Measurements from ENCODE around the gene RASA2.
"Not testable (repeated sequence)": the region's sequence is repeated elsewhere in the genome, so short reads cannot be mapped to it uniquely, and the experiment has no call there.

The RASA2 gene

DNA sequence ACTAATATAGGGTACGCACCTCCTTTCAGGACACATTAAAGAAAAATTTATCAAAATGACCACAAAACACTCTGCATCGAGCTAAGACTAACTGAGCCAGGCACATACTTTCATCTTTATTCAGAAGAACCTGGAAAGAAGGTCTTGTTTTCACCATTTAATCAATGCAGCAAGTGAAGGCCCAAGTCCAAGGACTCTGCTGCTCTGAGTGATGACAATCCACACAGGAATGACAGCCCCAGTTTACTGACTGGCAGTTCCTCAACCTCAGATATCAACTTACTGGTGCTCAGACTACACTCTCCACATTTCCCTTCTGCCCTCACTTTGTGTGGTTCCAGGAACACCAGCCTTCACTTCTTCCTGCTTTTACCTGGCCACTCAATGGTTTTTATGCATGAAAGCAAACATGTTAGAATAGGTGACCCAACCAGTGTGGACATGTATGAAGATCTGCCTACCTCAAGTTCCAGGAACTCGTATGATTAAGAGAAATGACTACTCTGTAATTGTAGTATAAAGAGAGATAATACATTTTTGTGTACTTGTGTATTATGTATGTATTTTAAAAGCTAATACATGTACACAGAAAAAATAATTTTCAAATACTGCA, 29.1 kb upstream of the RASA2 start:
- peak; percentile 8 for DNase-seq

DNA sequence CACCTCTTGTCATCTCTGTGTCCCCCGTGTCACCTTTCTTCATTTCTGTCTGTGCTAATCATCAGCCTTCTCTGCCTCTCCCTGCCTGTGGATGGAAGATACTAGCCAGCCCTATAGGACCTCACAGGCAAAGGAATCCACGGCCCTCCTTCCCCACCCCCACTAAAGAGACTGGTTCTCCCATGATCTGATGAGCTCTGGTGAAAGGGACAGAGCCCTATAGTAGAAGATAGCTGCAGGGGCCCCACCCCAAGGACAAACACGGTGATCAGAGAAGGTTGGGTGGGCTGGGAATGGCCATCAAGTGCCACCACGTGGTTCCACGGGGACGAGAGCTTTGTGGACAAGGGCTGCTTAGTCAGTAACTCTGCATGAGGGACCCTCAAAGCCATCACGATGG, 27.8 kb upstream of the RASA2 start:
- no peak for DNase-seq

DNA sequence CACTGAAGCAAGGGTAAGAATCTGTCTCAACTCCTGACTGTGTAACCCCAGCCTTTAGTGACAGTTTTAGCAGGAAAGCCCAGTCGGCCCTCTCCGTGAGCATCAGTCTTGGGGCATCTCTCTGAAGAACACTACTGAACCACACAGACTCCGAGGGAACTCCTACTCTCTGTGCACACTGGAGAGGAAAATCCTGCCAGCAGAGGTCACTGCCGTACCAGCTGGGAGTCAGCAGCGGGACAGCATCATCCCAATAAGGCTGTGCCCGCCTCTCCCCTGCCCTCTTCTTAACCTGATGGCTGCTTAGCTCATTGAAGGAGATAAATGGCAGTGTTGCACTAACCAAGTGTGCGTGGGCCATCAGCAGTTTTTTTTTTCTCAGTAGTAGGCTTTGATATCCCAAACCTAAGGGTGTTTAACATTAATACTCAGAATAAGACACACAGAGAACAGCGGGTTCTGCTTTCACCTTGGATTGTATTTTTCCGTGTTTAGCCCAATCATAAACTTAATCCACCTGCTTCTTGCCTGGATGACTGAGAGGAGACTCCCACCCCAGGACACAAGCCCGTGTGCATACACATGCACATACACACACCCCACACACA, 26.6 kb upstream of the RASA2 start:
- peak; percentile 91 for DNase-seq

DNA sequence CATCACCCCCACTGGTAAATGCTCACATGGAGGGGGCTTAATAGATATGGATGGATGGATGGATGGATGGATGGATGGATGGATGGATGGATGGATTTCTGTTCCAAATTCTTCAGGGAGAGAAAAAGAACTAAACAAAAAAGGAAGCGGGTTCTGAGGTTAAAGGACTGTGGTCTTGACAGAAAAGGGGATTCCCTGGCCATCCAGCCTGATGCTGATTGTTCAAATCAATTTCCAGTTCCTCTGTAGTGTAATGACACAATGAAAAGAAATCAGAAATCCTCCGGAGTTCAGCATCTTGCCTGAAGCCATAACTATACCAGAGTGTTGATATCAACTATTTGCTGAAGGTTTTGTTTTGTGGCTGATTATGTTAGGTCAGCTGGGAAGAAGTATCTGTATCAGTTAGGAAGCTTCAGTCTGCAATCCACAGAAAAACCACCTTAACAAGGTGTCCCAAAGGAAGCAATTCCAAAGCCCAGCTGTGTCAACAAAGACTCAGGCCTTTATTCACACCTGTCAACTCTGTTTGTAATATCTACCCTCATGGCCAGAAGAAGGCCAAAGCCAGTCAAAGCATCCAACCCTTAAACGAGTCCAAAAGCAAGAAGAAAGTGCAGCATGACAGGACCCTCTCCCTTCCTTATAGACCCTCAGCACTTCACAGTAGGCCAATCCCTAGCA, 24.5 kb upstream of the RASA2 start:
- DNase-seq = no peak

DNA sequence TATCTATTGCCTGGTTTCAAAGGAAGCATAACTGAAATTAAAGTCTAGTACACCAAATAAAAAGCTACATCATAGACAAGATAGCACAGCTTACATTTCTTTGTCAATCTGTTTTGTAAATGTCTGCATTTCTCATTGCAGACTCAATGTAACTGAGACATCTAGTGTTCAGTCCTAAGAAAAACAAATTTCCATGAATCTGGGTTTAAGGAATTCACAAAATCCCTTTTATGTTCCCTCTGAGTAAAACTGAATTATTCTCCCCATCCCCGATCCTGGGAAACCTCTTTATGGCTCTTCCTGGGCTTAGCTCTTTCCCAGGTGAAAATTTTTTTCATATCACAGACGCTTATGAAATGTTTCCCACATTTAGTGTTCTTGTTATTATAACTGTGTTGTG, 21.6 kb upstream of the RASA2 start:
- DNase-seq = no peak

DNA sequence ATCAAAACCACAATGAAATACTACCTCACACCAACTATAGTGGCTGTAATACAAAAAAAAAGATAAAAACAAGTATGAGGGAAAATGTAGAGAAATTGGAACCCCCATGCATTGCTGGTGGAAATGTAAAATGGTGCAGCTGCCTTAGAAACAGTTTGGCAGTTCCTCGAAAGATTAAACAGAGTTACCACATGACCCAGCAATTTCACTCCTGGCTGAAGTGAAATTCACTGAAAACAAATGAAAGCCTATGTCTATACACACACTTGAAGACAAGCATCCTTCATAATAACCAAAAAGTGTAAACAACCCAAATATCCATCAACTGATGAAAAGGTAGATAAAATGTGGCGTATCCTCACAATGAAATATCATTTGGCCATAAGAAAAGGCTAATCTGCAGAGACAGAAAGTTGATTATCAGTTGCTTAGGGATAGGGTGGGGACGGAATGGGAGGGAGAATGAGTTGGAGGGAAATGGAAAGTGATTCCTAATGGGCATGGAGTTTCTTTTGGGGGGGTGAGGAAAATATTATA, 20.1 kb upstream of the RASA2 start:
- peak; percentile 8 for DNase-seq

DNA sequence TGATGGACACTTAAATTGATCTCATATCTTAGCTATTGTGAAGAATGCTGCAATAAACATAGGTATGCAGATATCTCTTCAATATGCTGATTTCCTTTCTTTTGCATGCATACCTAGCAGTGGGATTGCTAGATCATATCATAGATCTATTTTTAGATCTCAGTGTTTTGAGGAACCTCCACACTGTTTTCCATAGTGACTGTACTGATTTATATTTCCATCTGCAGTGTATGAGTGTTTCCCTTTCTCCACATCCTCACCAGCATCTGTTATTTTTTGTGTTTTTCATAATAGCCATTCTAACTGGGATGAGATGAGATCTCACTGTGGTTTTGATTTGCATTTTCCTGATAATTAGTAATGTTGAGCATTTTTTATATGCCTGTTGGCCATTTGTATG, 17.1 kb upstream of the RASA2 start:
- no peak for DNase-seq

DNA sequence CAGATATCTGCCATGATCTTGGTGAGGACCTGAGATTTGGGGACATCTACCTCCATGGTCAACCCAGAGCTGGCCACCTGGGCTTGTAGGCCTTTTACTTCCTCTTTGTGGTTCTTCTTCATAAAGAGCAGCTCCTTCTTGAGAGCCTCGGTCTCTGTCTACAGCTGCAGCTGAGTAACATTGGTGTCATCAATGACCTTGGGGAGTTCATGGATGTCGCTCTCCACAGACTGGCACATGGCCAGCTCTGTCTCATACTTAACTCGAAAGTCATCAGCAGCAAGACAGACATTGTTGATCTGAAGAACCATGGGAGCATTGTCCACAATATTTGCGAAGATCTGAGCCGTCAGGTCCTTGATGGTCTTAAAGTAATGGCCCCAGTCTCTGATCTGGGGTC, 15.7 kb upstream of the RASA2 start:
- no peak for DNase-seq

DNA sequence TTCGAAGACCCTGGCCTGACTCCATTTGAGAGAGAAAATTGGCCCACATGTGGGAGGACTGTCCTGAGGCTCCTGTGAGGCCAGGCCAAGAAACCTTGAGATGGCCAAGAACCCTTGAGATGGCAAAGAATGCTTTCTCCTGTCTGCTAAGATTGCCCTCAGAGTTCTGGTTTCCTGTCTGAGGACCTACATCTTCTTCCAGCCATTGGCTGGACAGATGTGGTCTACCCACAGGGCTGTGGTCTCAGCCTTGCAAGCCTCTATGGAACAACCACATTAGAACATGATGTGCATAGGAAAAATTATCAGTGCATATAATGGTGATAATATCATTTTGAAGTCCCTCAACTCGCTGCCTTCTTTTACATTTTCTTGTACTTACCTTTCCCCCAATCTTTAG, 10.8 kb upstream of the RASA2 start:
- DNase-seq = peak; percentile 53

DNA sequence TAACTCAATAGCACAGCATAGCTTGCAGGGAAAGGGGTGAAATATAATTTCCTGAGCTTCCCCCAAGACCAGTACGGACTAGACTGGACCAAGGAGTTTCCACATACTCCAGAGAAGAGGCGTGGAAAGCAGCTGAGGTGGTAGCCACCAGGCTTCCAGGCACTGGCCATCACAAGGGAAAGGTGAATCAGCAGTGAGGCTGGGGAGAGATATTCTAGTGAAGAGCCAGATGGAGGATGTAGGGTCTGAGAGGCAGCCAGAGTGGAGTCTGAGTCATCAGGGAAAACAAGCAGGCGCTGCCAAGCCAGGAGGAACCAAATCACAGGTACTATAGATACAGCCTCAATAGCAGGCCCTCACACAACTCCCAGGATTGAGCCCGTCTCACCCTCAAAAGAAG, 9.6 kb upstream of the RASA2 start:
- DNase-seq = peak; percentile 5

DNA sequence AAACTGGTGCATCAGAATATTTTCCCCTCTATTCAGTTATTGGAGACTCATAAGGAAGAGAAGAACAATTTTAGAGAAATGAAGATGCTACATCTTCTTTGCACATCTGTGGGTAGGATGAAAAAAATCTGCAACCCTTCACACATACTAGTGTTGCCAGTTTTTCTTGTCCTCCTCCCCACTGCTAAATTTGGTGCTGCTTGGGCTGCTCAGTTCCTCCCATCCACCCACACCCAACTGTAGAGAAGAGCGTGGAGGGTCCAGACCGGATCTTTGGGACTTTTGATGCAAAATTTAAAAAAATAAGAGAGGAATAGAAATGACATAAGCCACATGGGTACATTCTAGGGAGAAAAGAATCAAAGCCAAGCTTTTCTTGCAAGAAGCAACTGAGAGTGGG, 8.7 kb upstream of the RASA2 start:
- no peak for DNase-seq

DNA sequence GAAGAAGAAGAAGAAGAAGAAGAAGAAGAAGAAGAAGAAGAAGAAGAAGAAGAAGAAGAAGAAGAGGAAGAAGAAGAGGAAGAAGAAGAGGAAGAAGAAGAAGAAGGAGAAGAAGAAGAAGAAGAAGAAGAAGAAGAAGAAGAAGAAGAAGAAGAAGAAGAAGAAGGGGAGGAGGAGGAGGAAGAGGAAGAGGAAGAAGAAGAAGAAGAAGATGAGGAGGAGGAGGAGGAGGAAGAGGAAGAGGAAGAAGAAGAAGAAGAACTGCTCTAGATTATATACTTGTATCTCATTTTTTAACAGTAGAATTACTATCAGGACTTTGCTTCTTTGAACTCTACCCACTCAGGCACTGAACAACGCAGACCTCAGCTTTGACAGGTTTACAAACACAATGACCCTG, 8.0 kb upstream of the RASA2 start:
- DNase-seq = not testable (repeated sequence)

DNA sequence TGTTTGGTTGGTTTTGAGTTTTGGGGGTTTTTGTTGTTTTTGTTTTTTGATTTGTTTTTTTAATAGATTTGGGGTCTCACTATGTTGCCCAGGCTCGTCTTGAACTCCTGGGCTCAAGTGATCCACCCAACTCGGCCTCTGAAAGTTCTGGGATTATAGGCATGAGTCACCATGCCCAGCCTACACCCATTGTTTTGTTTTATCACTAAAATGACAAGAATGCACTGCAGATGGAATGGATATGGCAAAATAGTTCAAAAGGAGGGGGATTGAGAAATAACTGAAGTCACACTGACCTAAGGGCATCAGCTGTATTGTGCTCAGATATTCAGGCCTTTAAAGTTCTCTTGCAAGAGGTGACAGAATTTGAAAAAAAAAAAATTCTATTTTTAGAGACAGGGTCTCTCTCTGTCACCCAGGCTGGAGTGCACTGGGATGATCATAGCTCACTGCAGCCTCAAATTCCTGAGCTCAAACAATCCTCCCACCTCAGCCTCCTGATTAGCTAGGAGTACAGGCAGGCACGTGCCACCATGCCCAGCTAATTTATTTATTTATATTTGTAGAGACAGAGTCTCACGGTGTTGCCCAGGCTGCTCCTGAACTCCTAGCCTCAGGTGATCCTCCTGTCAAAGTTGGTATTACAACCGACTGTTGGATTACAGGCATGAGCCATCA, 4.4 kb upstream of the RASA2 start:
- peak; percentile 31 for DNase-seq

DNA sequence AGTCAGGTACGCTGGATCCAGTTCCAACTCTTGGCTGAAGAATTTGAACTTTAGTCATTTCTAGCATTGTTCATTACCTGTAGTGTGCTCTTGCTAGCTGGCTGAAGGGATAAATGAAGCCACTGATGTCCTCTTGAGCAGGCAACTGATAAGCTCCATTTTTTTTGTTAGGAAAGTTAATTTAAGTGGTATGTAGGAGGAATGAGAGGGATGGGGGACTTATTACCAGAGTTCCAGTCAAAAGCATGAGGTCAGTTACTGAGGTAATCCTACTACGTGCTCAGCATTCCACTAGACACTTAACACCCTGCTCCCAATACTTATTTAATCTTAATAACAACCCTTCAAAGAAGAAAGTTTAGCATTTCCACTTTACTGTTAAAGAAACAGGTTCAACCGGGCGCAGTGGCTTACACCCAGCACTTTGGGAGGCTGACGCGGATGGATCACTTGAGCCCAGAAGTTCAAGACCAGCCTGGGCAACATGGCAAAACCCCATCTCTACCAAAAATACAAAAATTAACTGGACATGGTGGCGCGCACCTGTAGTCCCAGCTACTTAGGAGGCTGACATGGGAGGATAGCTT, 2.0 kb upstream of the RASA2 start:
- DNase-seq = no peak

DNA sequence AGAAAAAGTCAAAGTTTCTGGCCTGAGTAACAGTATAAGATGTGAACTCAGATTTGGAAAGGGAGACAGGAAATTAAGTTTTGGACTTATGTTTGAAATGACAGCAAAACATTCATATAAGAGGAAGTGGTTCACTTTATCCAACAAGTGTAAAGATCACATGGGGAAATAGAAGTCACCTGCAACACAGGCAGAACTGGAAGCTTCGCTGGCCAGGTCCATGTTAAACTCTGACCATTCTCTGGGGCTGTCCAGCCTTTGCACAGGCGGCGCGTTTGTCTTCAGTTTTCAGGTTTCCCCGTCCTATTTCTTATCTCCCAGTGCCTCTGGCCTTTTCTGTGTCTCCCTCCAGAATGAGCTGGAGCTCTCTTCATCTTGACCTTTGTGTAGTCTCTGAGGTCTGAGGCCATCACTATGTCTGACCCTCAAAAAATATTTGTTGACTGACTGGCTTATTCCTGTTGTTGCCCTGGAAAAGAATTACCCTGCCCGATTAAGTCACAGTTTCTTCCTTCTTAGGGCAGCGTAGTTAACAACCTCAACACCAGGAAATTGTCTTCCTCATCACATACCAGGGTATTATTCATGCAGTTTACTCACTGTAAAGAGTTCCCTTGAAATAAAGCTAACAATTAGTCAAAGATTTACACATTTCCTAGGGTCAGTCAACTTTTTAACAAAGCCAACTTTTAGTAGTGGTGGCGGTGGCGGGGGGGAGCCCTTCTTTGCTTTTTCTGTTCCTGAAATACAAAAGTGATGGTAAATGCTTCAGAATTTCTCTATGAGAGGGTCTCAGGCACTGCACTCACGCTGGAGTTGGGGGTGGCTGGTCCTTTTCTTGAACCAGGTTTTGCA, 959 bp upstream of the RASA2 start:
- peak; percentile 72 for DNase-seq

DNA sequence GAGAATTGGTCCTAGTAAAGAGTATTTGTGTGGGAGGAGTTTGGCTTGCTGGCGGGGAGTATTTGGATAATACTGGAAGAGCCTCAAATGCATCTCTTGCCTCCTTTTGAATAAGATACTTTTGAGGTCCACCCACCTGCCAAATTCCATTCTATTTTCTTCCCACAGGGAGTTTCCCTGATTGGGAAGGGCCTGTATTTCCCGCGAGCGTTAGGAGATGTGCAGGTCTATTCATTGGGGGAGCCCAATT, 406 bp upstream of the RASA2 start:
- peak; percentile 66 for DNase-seq

DNA sequence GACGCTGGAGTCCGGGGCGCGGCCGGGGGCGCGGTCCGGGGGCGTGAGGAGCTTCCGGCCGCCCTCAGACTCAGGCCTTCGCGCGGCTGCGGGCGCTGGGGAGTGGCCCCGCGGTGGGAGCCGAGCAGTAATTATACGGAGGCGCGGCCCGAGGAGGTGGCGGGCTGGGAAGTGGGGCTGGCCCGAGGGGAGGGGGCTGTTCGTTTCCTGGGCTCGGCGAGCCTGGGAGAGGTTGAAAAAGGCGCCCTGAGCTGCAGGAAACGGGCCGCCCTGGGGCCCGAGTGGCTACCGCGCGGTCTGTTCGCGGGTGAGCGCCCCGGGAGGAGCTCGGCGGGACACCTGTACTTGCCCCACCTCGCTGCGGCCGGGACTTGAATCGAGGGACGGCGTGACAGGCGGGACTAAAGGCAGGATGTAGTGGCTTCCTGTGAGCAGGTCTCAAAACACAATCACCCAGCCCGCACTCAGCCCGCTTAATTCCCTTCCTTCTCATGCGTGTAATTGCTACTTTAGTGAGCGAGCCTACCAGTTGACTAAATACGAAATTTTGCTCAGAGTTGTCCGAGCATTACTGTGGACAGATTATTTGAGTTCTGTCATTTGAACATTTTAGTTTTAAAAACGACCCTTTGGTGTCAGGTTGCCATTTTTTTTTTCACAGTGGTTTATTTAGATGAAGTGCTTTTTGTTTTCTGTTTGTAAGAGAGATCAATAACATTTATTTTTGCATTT, 860 bp downstream of the RASA2 start:
- DNase-seq = peak; percentile 91

DNA sequence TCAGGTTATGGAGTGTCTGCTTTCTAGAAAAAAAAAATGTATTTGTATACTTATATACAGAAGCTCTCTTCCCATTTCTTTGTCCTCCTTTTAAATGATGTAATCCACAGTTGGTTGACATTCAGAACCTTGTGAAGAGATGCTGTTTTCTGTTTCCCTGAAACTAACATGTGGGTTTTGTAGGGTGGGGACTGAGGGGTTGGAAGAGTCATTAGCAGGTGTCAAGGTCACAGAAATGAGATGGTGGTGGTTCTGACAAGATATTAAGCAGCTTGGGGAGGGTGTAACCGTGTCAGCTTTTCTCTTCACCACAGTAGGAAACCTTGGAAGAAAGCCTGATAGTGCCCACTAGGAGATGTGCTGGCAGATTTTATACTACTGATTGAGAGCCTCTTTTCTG, 2.4 kb downstream of the RASA2 start:
- DNase-seq = peak; percentile 46

DNA sequence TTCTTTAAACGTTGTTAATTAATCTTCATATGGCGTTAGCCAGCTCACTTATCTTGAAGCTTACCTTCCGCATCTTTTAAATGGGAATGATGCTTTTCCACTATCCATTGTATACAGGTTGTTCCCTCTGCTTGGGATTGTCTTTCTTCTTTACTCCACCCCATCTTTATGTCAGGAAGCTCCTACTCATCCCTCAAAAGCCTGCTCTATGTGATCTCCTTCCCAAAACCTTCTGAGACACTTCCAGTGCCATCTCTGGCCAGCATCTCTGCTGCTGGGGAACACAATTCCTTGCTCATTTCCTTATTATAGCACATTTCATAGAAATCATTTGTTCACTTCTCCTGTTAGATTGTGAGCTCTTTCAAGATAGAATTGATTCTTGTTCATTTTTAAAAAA, 4.3 kb downstream of the RASA2 start:
- DNase-seq = no peak

DNA sequence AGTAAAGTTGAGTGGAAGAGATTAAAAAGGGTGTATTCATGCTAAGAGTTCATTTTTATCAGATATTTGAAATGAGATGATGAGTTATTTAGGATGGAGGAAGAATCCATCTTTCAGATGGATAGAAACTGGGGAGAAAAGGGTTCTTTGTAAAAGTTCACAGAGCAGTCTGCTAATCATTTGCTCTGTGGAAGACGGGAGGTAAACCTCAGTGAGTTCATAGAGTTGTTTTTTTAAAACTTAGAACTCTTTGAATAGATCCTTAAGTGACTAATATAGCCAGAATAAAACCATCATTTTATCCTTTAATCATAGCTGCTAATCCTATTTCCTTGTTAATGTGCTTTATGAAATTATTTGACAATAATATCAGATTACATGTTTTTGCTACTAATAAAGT, 5.1 kb downstream of the RASA2 start:
- DNase-seq = no peak

DNA sequence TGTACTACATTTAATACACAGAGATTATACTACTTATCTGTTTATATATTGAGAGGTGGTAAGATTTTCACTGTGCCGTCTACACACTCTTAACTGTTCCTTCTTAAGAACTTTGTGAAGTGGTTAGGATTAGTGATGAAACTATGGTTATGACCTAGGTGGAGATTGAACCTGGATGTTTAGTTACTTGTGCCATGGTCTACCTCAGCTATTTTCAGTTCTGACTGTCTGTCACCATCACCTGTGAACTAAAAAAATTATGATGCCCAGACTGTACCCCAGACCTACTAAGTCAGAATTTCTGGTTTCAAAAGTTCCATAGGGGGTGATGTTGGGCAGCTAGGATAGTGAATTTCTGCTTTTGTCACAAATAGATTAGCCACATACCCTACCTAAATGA, 6.4 kb downstream of the RASA2 start:
- DNase-seq = no peak

DNA sequence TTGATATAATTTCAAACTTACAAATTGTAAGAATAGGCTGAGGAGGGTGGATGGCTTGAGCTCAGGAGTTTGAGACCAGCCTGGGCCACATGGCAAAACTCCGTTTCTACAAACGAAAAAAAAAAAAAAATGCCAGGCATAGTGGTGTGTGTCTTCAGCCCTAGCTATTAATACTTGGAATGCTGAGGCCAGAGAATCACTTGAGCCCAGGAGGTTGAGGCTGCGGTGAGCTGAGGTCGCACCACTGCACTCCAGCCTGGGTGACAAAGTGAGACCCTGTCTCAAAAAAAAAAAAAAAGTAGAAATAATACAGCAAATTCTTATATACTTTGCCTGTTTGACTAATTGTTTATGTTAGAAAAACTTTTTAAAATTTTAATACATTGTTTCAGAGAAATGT, 10.8 kb downstream of the RASA2 start:
- DNase-seq = not testable (repeated sequence)

All from OCI-M1 (cell line).